HepG2 (cell line): ENCODE results near the gene HNRNPUL2. TPM values are rescaled to one million over a fixed set of nuclear protein-coding genes. Genes with fewer than 3 reads are reported as not detected.

Experiments
- CEBPZ ChIP-seq: IDR thresholded peaks from 2 replicates; pipeline ENCODE4 v1.6.1; 2012; ENCODE audit warnings: low read length, improper control_type of control experiment
- HOXA7 ChIP-seq: sonication (generic); formaldehyde crosslinking; IDR thresholded peaks from 2 replicates; pipeline ENCODE4 v1.8.1; 2022; ENCODE audit warnings: mild to moderate bottlenecking, missing genetic modification reagents, moderate library complexity
- IRF9 ChIP-seq: sonication (generic); formaldehyde crosslinking; IDR thresholded peaks from 2 replicates; pipeline ENCODE4 v1.8.0; 2022; ENCODE audit warnings: missing genetic modification reagents, mild to moderate bottlenecking, borderline replicate concordance
- MAFG ChIP-seq: sonication (generic); formaldehyde crosslinking; IDR thresholded peaks from 2 replicates; pipeline ENCODE4 v1.5.1; 2020; ENCODE audit warnings: mild to moderate bottlenecking, missing genetic modification reagents
- NR2F1 ChIP-seq, 2 experiments: fragments of 450-650 bp in 1 of 2; formaldehyde crosslinking in 1 of 2; IDR thresholded peaks; 2 replicates each; pipeline versions ENCODE4 v1.5.0 to v1.6.1; 2016 to 2020; ENCODE audit warnings: mild to moderate bottlenecking in 1 of 2, missing compliant biosample characterization in 1 of 2, missing genetic modification reagents in 1 of 2, moderate library complexity in 1 of 2
- PREB ChIP-seq: sonication (generic); formaldehyde crosslinking; IDR thresholded peaks from 2 replicates; pipeline ENCODE4 v1.4.0; 2020; ENCODE audit warnings: missing genetic modification reagents
- SAFB2 ChIP-seq: sonication (generic); formaldehyde crosslinking; IDR thresholded peaks from 2 replicates; pipeline ENCODE4 v1.5.1; 2020; ENCODE audit warnings: missing genetic modification reagents, low read depth, mild to moderate bottlenecking, borderline replicate concordance
- ZNF225 ChIP-seq: sonication (generic); formaldehyde crosslinking; IDR thresholded peaks from 2 replicates; pipeline ENCODE4 v1.4.0; 2020; ENCODE audit warnings: mild to moderate bottlenecking, missing genetic modification reagents
- ZNF777 ChIP-seq: sonication (generic); formaldehyde crosslinking; IDR thresholded peaks from 2 replicates; pipeline ENCODE4 v1.4.0; 2020; ENCODE audit warnings: missing genetic modification reagents
- polyA plus RNA-seq, 8 experiments: library from polyadenylated mRNA; depleted of rRNA in 3 of 8; stranded (reverse) in 7 of 8; unstranded in 1 of 8; fragments of >200 nt; fragmentation: Illumina TruSeq in 4 of 8; extraction: Trizol in 4 of 8; gene quantifications; 2 replicates each; pipeline versions ENCODE4 v1.2.1 to v1.2.3, GENCODE V29; 2011 to 2016; ENCODE audit warnings: low read depth in 4 of 8, missing spikeins in 1 of 8, mixed read lengths in 1 of 8; ENCODE audit not compliant: insufficient read depth in 1 of 8
- total RNA-seq, 5 experiments: library from RNA; depleted of rRNA; stranded (reverse); fragments of >200 nt; fragmentation: Illumina TruSeq; extraction: Trizol; gene quantifications; 2 replicates each; pipeline ENCODE4 v1.2.3, GENCODE V29; 2016; ENCODE audit warnings: low read depth in 1 of 5
- TF ChIP-seq, protein P1 (sequence below): sonication (generic); formaldehyde crosslinking; IDR thresholded peaks from 2 replicates; pipeline ENCODE4 v1.8.0; 2022; ENCODE audit warnings: mild to moderate bottlenecking, missing genetic modification reagents, moderate library complexity
- TF ChIP-seq, protein P2 (sequence below): sonication (generic); formaldehyde crosslinking; IDR thresholded peaks from 2 replicates; pipeline ENCODE4 v1.5.1; 2020; ENCODE audit warnings: mild to moderate bottlenecking, missing genetic modification reagents
- TF ChIP-seq, protein P3 (sequence below): sonication (generic); formaldehyde crosslinking; IDR thresholded peaks from 2 replicates; pipeline ENCODE4 v1.5.1; 2020; ENCODE audit warnings: missing genetic modification reagents, mild to moderate bottlenecking, borderline replicate concordance

The HNRNPUL2 gene
- total and polyA plus RNA-seq, 2 of the 13 experiments (the other 11 are each of a cell fraction or from before 2014, with no cell fraction given): 8.4 to 9.6 TPM

DNA sequence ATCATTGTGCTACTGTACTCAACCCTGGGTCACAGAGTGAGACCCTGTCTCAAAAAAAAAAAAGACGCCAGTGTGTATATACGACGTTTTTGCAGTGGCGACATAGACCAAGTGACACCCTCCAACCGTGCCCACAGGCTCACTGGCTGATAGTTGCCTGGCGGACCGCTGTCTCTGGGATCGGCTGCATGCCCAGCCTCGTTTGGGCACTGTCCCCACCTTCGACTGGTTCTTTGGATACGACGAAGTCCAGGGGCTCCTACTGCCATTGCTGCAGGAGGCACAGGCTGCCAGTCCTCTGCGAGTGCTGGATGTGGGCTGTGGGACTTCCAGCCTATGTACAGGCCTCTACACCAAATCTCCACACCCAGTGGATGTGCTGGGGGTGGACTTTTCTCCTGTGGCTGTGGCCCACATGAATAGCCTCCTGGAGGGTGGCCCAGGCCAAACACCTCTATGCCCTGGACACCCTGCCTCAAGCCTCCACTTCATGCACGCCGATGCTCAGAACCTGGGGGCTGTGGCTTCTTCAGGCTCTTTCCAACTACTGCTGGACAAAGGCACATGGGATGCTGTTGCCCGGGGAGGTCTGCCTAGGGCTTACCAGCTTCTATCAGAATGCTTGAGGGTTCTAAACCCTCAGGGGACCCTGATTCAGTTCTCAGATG is 60.9 kb downstream of the HNRNPUL2 start (continued):
- TF ChIP-seq MAFG (CRISPR knock-in tag) (no peak), ZNF225 (no peak), IRF9 (CRISPR knock-in tag) (no peak), SAFB2 (CRISPR knock-in tag) (no peak), PREB (CRISPR knock-in tag) (no peak), ZNF777 (CRISPR knock-in tag) (no peak), CEBPZ (no peak), NR2F1 (CRISPR knock-in tag; IDR thresholded peaks at IDR 0.05) (no peak), HOXA7 (CRISPR knock-in tag) (no peak)
- TF ChIP-seq, protein P1, sequence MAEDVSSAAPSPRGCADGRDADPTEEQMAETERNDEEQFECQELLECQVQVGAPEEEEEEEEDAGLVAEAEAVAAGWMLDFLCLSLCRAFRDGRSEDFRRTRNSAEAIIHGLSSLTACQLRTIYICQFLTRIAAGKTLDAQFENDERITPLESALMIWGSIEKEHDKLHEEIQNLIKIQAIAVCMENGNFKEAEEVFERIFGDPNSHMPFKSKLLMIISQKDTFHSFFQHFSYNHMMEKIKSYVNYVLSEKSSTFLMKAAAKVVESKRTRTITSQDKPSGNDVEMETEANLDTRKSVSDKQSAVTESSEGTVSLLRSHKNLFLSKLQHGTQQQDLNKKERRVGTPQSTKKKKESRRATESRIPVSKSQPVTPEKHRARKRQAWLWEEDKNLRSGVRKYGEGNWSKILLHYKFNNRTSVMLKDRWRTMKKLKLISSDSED (CRISPR knock-in tag): no peak
- TF ChIP-seq, protein P2, sequence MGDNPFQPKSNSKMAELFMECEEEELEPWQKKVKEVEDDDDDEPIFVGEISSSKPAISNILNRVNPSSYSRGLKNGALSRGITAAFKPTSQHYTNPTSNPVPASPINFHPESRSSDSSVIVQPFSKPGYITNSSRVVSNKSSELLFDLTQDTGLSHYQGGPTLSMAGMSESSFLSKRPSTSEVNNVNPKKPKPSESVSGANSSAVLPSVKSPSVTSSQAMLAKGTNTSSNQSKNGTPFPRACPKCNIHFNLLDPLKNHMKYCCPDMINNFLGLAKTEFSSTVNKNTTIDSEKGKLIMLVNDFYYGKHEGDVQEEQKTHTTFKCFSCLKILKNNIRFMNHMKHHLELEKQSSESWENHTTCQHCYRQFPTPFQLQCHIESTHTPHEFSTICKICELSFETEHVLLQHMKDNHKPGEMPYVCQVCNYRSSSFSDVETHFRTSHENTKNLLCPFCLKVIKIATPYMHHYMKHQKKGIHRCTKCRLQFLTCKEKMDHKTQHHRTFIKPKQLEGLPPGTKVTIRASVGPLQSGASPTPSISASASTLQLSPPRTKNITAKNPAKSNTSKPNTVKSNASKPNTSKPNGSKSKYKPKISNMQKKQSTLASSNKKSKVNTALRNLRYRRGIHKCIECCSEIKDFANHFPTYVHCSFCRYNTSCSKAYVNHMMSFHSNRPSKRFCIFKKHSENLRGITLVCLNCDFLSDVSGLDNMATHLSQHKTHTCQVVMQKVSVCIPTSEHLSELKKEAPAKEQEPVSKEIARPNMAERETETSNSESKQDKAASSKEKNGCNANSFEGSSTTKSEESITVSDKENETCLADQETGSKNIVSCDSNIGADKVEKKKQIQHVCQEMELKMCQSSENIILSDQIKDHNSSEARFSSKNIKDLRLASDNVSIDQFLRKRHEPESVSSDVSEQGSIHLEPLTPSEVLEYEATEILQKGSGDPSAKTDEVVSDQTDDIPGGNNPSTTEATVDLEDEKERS: no peak
- TF ChIP-seq, protein P3, sequence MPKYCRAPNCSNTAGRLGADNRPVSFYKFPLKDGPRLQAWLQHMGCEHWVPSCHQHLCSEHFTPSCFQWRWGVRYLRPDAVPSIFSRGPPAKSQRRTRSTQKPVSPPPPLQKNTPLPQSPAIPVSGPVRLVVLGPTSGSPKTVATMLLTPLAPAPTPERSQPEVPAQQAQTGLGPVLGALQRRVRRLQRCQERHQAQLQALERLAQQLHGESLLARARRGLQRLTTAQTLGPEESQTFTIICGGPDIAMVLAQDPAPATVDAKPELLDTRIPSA (CRISPR knock-in tag): no peak
